NCI-H2227 (cell line): ENCODE data around the gene PLCB2.

Experiments used
- DNase-seq: peaks from one replicate; lab custom pipeline; 2025; ENCODE audit not compliant: unreplicated experiment; lab: John Stamatoyannopoulos, UW

The PLCB2 gene

DNA sequence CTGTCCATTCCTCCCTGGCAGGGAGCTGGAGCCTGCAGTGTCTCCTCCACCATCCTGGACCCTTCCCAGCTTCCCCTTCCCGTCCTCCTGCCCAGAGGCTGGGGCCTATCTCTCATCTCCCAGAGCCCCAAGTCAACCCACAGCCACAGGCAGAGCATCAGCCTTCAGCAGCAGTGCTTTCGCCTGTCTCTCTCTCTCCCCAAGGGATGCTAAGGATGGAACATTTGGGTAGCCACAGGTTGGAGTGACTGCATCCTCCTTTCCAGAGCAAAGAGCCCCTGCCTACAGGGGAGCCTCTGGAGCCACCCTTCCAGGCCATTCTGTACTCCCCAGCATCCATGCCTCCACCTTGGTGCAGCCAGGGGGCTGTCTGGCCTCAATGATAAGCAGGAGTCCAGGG lies 4.2 kb downstream of the PLCB2 start:
- no peak for DNase-seq

DNA sequence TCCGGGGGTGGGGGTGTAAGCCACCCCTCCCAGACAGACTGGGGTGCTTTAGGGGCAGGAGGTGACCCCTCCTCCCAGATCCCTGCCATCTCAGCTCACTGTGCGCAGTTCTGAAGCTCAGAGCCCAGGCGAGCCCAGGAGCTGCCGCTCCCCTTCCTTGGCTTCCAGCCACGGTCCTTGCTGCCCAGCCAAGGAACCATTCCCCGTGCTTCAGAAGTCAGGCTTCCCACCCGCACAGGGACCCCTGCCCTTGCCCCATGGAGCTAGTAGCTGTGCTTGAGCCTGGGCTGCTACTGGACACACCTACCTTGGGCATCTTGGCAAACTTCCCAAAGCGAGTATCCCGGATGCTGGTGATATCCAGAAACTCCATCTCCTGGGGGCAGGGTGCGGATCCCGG lies 4.8 kb downstream of the PLCB2 start:
- DNase-seq: no peak

DNA sequence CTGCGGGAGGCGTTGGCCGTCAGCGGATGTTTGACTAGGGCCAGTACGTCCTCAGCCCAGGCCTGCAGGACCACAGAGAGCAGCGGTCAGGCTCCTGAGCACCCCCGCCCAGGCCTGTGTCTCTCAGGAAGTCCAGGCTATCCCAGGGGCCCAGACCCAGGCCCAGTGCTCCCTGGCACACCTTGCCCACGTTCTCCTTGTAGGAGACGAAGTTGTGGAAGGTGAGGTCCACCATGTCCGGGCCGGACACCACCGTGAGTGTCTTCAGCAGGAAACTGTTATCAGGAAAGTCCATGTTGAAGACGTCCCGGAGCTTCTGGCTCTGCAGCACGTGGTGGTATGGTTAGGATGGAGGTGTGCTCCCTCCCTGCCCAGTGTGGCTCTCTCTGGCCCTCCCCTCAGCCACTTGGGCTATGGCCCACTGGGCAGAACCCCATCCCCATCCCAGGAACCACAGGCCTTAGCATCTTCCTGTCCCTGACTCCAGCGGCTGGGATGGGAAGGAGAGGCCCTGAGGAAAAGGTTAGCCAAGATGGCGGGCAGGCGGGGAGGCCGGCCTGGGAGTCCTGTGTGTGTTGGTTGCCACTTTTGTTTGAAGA lies 5.3 kb downstream of the PLCB2 start:
- DNase-seq: no peak

DNA sequence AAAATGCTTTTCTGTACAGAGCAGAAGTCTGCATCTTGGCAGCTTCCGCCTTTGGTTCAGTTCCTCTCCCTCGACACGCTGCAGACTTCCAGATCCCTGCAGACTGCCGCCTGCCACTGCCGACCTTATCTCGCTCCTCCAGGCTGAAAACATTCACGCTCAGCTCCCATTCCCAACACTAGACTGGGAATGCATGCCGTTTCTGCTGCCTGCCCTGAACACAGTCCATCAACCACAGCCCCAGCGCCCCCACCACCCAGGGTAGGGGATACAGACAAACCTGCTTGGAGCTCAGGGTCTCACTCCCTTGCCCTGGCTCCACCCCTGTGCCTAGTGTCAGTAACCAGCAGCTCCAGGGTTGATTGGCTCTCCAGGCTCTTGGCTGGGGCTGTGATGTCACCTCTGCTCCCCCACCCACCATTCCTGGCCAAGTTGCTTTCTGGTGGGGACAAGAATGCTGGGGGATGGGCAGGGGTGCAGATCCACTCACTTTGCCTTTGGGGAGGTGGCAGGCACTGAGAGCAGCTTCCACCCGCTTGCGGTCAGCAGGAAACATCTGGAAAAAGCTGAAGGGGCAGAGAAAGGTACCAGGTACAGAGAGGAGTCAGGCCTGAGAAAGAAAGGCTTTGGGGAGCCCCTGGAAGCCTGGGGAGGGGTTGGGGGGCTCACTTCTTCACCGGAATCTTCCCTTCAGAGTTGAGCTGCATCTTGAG lies 6.1 kb downstream of the PLCB2 start:
- DNase-seq: no peak

DNA sequence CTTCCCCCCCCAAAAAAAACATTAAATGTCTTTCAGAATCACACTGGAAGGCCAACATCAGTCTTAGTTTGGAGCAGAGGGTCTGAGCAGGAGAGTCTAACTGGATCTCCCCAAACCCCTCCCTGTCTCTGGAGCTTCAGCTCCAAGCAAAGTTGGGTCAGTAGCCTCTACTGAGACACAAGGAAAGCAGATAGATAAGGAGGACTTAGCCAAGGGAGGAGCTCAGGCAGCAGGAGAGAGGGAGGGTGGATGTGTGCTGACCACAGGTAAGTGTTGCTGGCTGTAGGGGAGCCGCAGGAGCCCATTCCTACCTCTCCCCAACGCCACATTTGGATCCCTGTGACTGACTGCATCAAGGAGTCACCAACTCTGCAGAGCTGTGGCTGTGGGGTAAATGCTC lies 7.0 kb downstream of the PLCB2 start:
- no peak for DNase-seq

DNA sequence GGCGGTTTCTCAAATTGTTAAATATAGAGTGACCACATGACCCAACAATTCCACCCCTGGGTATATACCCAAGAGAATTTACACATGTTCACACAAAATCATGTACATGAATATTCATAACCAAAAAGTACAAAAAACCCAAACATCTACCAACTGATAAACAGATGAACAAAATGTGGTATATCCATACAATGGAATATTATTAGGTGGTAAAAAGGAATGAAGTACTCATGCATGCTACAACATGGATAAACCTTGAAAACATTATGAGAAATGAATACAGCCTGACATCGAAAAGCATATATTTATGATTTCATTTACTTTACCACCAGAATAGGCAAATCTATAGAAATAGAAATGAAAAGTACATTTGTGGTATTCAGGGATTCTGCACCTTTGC lies 7.4 kb downstream of the PLCB2 start:
- no peak for DNase-seq

DNA sequence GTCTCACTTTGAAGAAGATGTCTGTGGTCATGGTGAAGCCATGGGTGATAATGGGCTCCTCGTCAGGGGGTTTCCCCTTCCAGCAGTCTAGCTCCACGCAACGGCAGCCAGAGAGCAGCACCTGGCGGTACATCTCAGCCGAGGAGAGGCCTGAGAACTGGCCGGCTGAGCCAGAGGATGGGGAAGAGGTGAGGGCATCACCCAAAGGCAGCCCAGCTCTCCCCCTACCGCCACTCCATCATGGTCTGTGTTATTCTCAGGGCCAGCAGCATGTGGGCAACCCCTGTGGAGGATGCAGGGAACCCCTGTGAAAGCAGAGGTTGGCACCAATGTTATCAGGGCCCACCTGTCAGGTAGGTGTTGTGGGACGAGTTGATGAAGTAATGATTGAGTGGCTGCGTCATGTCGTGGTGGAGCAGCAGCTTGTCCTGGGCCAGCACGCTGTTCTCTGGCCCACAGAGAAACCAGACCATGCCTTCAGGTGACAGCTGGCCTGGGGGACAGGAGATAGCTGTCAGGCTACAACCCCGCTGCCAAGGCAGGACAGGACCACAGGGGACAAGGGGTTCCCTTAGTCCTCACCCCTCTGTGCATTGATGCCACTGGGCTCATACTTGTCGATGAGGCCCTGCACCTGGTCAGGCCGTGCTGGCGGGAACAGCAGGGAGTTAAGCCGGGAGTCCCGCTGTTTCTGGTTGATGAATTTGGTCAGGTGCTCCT lies 9.4 kb downstream of the PLCB2 start:
- DNase-seq: no peak

DNA sequence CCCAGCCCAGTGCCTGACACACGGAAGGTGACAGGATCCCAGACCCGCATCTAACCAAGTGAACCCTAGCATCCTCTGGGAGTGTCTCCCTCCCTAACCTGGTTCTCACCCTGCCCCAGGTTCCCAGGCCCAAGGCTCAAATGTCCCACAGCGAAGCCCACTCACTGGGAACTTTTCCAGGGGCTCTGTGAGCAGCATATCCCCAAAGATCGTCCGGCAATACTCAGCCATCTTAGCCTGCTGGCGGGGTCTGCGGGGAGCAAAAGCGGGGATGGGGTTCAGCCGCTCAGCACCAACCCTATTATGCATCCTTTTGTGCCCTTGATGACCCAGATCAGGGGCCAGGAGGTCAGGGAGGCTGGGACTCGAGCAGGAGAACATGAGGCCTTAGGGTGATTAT lies 10.4 kb downstream of the PLCB2 start:
- DNase-seq: no peak

DNA sequence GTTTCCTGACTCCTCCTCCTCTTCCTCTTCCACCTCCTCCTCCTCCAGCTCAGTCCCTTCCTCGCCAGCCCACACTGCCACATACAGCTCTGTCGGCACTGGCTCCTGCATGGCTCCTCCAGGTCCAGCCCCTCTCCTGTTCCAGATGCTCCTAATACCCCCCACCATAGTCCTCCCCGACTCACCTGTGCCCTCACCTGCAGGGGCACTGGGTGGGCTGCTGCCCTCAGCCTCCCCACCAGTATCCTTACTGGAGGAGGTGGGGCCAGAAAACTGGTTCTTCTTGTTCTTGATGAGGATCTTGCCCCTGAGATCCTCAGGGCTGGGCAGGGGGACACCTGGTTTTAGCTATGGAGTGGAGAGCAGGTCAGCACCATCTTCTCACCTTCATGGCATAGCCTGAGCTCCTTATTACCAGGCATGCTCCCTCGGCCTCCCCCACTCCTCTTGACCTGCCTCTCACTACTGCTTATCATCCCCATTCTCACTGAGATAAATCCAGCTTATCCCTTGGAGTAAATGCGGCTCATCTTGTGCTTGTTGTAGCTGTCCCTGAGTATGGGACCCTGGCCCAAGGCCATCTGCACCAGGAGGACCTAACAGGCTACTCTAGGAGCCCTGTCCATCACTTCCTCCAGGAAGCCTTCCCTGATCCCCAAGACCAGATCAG lies 11.0 kb downstream of the PLCB2 start:
- DNase-seq: no peak

DNA sequence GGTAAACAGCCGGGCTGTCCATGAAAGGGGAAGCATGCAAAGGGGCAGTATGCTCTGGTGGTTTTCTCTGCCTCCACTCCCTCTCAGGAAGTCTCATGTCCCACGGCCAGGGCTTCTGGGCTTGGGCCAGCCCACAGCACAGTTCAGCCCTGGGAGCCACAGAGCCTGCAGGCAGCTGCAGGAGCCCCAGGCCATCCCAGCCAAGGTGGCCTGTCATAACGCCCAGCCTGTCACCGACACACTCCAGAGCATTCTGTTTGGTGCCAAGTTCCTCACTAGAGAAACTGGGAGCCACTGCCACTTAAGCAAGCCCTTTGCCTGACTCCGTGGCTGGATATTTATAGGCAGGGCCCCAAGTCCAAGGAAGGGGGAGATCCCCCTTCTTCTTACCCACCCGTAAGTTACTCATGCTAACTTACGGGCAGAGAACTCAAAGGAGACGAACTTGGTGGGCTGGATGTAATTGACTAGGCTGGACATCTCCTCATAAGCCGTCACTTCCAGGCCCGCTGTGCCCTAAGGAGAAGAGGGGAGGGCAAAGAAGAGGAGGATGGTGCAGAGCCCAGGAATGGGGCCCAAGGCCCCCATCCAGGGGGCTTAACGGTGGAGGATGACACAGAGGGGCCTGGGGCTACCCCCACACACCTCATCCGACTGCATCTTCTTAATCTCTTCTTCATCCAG lies 11.7 kb downstream of the PLCB2 start:
- no peak for DNase-seq

DNA sequence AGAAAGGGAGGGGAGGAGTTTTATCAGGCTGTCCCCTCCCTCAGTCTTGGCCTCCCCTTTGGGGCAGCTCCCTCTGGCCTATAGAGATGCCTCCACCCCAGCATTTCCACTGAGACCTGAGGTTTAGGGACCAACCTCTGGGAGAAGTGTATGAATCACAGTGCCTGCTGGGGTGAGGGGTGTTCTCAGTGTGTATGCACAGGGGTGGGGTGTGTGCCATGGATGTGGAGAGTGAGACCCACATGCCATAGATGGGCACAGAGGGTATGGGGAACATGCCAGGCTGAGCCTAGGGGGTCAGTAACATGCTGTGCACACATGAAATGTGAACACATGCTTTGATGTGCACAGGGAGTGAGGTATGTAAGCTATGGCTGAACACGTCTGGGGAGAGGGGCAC lies 12.4 kb downstream of the PLCB2 start:
- no peak for DNase-seq

DNA sequence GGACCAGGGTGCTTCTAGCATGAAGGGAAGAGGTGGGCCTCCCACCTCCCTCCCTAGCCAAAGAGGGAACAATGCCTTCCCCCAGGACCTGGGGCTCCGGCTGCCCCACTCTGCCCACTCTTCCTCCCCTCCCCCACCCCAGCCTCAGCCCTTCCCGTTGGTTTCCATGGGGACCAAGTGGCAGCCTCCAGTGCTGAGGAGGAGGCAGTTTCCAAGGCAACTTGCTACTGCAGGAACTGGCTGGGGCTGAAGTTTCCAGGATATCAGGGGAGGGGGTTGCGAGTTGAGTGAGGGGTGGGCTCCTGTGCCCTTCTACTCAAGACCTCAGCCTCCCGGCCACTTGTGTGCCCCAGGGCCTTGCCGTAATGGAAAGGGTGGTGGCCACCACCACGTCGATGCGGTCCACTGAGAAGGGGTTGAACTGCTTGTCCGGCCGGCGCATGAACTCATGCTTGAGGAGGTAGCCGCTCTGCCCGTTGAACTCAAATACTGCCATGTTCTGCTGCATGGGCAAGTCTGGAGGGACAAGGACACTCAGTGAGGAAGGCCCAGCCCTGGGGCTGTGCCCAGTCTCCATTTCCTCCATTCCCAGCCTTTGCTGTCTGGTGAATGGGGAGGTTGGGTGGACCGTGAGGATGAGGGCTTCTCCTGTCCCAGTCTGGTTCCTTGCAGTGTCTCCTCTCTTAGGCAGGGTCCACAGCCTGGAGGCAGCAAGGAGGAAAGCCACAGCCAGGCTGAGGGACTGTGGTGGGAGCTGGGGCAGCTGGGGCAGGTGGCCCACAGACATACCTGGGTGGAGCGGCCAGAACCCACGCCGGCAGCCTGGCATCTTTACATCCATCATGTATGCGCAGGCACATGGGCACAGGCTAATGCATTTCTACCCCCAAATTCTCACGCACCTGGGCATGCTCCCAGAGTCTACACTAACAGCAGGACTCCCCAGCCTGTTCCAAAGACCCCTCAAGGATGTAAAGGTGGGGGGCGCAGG lies 13.5 kb downstream of the PLCB2 start:
- DNase-seq: peak; percentile 69

DNA sequence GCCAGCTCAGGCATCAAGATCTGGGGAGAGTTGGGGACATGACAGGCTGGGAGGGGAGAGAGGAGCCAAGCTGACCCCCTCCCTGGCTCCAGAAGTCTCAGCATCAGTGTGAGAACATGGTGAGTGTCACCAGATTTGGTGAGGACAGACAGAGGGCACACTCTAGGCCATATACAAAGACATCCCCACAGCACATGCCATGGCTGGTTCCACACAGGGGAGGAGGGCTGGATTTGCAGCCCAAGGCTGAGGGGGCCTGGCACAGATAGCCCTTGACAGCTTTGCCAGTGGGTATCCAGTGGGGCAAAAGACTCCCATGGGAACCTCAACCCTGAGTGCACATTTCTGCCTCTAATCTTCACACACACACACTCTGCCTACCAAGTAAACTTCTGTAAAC lies 14.7 kb downstream of the PLCB2 start:
- no peak for DNase-seq

DNA sequence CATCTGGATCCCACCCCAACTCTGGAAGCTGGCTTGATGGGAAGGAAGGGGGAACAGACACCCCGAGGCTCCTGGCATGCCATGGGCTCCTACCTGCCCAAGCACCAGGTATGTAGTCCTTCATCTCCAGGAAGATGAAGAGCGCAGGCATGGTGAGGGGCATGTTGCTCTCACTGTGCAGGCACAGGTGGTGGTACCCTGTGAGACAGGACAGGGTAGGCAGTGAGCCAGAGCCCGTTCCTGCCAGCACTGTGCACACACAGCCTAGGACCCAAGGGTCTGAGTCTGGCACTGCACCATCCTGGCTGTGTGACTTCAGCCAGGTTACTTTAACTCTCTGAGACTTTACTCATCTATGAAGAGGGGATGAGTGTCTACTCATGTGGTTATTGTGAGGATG lies 15.5 kb downstream of the PLCB2 start:
- DNase-seq: no peak

DNA sequence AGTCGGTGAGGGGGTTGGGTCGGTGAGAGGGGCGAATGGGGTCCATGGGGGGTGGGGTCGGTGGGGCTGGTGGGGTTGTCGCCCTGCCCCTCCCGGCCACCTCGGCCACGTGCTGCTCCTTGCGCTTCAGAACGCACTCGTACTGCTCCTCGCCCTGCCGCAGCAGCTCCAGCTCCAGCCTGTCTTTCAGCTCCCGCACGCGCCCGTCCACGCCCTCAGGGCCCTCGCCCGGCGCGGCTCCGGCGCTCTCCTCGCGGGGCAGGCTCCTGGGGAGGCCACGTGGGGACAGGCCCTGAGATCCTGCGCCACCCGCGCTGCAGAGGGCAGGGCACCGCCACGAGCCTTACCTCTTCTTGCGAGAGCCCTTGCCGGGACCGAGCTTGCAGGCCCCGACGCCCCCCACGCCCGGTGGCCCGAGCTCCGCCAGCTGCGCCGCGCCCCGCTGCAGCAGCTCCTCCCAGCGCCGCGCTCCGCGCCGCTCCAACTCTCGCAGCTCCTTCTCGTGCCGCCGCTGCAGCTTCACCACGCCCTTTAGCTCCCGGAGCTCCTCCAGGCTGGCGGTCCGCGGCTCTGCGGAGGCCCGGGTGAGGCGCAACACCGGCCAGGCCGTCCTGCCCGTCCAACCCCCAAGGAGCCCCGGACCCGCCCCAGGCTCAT lies 16.7 kb downstream of the PLCB2 start:
- peak; percentile 77 for DNase-seq

DNA sequence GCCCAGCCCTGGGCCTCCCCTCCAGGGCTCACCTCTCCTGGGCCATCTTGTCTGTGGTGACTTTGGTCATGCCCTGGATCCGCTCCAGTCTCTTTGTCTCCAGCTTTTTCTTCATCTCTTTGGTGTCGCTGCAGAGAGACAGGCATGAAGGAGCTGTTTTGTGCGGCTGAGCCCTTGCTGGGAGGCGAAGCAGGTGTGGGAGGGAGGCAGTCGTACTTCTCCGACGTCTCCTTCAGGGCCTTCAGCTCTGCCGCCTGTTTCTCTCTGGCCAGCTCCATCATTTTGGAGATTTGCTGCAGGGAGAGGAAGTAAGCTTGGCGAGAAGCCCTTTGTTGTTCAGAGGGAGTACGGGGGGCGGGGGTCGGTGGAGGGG lies 17.2 kb downstream of the PLCB2 start:
- no peak for DNase-seq

DNA sequence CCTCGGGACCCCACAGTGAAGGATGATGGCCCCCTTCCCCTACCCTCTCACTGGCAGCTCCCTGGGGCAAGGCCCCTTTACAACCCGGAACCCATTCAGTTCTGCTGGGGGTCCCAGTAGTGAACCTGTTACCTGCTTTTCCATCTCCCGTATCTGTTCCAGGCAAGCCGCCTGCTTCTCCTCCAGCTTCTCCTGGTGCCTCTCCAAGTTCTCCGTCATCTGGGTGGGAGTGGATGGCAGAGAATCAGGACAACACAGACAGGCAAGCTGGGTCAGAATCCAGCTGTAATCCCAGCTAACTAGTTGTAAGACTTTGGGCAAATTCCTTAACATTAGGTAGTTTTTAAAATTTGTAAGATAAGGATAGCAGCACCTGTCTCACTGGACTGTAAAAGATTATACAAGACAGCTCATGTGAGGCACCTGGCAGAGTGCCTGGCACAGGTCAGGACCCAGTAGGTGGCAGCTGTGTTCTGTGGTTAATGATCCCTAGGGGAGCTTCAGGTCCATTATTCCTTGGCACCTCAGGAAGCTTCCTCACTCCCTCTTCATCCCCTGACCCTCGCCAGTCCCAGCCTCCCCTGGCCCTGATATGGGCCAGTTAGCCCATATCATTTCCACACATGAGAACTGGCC lies 18.5 kb downstream of the PLCB2 start:
- no peak for DNase-seq

DNA sequence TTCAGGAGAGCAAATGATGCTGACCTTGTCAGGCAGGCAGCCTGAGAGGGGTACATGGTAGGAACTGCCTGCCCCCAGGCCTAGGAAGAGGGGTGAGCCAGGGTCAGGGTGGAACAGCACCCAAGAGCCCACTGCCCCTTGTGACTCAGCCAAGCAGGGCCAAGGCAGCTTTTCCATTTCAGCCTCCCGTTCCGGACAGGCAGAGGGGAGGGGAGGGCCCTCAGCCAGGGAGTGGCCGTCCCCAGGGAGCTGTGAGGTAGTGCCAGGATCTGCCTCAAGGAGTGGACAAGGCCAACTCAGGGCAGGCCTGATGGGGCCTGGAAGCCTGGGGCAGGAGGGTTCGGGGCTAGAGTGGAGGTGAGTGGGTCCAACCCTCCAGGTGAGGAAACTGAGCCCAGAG lies 19.8 kb downstream of the PLCB2 start:
- no peak for DNase-seq

DNA sequence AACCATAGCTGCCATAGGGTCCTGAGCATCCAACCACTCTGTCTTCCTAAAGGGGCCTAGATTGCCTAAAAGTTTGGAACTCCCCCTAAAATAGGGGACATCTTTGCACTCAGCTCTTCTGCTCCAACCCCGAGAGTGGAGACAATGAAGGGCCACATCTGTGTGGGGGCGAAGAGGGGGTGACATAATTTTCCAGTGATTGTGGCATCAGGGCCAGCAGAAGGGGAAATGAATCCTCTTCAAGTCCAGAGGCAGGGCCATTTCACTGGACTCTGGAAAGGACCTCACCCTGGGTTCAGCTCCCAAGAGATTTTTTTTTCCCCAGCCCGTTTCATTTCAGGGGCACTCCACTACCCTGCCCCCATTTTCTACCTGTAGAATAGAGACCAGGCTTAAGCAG lies 20.2 kb downstream of the PLCB2 start:
- DNase-seq: no peak
